ELR (cell line): ENCODE data around the gene FDPS.

ENCODE experiments used
- DNase-seq: peaks from one replicate; pipeline ENCODE4 v3.0.0-alpha.2; 2015; ENCODE audit warnings: low read depth

The FDPS gene

DNA sequence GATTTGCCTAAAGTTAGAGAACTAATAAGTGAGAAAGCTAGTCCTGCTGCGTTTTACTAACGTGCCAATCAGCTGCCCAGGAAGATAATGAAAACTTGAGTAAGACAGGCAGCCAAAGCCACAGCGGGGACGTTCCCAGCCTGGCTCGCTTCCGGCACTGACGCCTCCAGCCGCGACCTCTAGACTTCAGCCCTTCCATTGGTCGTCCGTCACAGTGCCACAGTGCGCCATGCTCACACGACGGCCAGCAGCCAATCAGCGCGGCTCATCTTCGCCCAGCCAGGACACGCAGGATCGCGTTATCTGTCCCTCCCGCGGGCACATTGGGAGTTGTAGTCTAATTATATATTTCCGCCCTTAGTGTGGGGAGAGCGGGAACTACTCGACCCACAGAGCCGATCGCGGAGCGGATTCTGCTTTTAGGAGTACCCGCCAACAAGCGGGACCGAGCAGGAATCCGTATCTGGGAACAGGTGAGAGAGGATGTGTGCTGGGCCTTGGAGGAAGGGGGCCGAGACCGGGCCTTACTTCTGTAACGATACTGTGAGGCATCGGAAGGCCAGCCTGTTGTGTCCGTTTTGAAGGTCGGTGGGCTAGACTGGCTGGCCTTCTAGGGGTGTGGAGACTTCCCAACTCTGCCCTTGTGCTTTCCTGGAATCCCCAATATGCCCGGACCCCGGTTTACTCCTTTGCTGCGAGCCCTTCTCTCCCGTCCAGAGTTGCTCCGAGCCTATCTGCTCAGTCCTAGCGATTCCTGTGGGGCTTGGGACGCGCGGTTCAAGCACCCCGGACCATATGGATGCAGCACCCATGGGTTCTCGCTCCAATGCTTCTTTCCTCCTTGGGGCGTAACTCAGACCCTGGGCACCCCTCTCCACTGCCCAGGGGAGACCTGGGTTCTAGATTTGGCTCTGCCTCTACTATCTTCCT lies at the start of gene FDPS:
TSS of gene FDPS (plus strand) at position 374 of the 930 bp plus-strand sequence. CDS start 924 bp downstream, outside the sequence.
- peak; percentile 98 for DNase-seq

- DNase-seq, result no peak
These were observed 48.4 kb upstream of the FDPS start for GRCh38 chr1:155260276-155260675.

- peak; percentile 46 for DNase-seq
These were observed 47.2 kb upstream of the FDPS start for GRCh38 chr1:155261493-155261851.

GRCh38 chr1:155261852-155262673 lies 46.6 kb upstream of the FDPS start, which contains the start of gene SCAMP3:
SCAMP3 (minus strand) TSS chr1:155262360; CDS start chr1:155262151, 209 bp downstream.
- peak; percentile 99 for DNase-seq

- DNase-seq, result no peak
These were observed 45.6 kb upstream of the FDPS start for GRCh38 chr1:155263067-155263466.

DNA sequence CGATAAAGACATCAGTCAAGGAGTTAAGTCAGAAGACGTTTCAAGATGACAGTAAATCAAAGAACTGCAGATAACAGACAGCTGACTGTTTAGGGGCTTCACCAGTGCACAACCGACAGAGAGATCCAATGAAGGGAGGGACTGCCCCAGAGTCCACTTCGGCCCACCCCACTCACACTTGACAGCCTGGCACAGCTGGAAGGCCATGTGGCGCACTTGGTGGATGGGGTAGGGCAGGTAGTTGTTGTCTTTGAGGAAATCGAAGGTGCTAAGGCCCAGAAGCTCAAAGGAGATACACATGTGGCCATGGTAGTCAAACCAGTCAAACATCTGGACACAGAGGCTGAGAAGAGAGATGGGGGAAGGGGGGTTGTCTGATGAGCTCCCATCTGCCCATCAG lies 42.1 kb upstream of the FDPS start:
- DNase-seq, result no peak

- DNase-seq, result no peak
These were observed 41.3 kb upstream of the FDPS start for GRCh38 chr1:155267373-155267772.

DNA sequence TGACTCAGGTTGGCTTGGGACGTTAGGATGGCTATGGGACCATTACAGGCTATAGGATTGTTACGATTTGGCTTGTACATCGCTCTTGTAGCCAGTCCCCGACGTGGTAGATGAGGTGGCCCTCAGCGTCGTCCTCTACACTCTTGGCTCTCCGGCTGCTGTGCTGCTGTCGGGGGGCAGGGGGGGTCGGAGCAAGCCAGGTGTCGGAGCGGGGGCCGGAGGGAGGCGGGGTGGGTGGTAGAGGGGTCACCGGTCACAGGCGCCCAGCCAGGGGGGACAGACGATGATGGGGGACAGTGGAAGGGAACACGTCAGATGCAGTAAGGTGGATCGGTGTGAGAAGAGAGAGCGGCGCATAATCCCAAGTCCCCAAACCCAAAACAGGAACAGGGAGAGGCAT lies 40.0 kb upstream of the FDPS start:
- no peak for DNase-seq

DNA sequence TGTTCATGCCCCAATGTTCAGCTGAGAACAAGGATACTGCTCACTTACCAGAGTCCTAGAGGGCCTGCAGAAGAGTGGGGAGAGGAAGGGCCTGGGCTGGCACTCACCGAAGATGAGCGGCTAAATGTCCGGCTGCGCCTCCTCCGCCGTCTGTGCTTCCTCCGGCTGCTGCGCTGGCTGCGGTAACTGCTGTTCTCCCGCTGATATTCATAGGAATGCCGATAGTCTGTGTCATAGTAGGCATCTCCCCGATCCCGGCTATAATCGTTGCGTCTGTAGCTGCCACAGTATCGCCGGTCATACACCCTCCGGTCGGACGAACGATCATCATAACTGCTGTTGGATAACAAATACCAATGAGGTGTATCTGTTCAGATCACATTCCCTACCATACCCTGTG lies 39.3 kb upstream of the FDPS start:
- DNase-seq, result no peak

- DNase-seq, result peak; percentile 74
These were observed 36.0 kb upstream of the FDPS start for GRCh38 chr1:155272466-155273342.

DNA sequence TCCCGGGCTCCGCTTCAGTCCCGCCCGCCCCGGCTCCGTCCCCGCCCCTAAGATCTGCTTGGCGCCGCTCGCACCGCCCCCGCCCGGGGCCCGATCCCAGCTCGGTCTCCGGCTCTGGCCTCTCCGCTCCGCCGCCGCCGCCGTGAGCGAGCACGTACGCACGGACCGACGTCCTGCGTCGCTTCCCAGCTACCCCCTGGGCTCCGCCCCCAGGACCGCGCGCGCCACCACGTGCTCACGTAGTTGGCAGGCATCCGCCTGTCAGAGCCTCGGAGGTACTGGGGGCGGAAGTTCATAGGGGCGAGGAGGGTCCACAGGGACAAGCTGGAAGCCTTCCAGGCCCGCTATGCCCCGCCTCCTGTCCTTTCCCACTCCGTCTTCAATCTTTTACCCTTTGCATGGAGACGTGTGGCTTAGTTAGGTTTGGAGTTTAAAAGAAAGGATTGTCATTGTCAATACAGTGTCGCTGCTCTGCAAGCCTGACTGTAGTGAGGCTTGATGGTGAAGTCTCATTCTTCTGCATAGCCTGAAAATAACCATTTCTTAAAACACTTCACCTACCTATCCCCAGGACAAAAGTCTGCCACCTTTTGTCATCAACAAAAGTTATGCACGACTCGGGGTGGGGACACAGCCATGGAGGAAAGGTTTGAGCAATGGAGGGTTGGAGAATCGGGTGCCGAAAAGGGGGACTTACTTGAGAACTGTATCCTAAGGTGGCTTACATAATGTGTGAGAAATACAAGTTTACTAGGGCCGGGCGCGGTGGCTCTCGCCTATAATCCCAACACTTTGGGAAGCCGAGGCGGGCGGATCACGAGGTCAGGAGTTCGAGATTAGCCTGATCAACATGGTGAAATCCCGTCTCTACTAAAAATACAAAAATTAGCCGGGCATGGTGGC lies 35.1 kb upstream of the FDPS start, which contains the start of gene CLK2:
TSS of gene CLK2 (minus strand) at position 162 of the 903 bp plus-strand sequence. CDS start 2,527 bp downstream, outside the sequence.
- peak; percentile 95 for DNase-seq

GRCh38 chr1:155277070-155277901 lies 31.4 kb upstream of the FDPS start, which contains the start of gene HCN3:
HCN3 (plus strand) TSS chr1:155277463; CDS start chr1:155277591, 128 bp downstream.
- DNase-seq, result peak; percentile 98

DNA sequence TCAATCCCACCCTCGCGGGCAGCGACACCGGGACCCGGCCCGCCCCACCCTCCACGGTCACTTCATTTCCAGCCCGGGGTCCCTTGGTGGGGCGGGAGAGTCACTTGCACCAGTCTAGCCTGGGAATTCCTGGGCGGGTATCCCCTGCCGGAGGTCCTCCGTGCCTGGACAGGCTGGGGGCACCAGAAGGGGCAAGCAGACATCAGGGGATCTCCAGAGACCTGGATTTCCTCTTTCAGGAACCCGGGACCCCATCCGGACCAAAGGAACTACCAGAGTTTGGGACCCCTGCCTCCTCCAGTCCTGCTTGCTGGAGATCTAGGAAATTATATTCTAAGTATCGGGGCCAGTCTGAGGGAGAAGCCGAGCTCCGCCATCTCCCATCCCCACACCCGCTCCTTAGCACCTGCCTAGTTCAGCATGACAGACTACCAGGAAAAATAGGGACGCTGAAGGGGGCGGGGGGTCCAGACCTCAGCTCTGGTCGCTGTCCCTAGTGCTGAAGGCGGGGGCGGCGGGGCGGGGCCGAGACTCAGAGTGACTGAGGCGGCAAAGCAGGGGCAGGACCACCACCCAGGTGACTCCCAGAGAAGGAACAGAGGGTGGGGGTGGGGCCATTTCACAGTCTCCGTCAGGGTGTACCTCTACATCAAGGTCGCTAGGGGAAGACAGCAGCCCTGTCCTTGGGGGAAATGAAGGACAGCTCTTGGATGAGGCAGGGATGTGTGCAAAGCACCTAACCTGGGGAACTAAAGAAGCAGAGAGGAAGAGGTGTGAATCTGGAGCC lies 30.6 kb upstream of the FDPS start:
- peak; percentile 59 for DNase-seq

DNA sequence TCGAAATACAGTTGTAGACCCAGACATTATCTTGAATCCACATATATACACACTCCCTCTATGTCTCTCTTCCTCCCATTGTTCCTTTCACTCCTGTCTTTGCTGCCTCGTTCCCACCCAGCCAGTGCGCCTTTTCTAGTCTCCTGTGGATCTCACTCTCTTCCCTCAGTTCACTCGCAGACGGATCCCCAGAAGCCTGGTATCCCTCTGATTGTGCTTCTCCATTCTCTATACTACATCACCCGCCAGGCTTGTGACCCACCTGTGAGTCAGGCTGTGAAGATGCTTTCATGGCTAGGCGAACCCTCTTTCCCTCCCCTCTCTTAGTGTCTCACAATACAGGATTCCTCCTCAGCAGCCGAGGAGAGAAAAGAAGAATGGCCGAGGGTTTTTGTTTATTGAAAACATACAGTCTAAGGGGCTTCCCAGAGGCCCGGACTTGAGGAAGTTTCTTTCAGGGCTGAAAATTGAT lies 29.9 kb upstream of the FDPS start:
- DNase-seq, result peak; percentile 73

DNA sequence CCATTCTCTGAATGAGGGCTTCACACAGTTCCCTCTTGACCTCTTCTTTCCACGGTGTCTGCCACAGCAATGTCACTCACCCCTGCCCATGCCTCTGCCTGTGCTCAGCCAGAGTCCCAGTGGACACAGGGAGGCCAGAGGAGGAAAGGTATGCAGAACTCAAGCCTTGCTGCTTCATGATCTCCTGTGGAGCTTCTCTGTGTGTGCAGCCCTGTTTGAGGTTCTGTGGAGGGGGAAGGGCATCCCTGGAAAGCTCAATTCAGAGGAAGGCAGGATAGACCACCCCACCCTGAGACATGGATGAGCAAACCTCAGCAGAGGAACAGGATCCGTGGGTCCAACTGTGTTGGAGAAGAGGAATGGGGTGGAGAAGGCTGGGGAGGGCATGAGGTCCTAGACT lies 29.4 kb upstream of the FDPS start:
- DNase-seq, result no peak

GRCh38 chr1:155282488-155283091 lies 26.1 kb upstream of the FDPS start:
- no peak for DNase-seq

- DNase-seq, result no peak
These were observed 24.2 kb upstream of the FDPS start for GRCh38 chr1:155284476-155284875.

DNA sequence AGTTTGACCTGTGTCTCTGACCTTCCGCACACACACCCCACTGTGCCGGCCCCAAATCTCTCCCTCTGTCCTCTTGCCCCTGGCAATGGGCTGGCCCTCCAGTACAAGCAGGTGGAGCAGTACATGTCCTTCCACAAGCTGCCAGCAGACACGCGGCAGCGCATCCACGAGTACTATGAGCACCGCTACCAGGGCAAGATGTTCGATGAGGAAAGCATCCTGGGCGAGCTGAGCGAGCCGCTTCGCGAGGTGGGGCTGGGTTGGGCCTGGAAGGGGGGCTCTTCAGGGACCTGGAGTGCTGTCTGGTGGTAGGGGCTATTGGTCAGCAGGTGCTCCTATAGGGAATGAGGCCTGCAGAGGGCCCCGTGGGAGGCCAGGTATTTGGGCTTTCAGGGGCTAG lies 23.6 kb upstream of the FDPS start:
- no peak for DNase-seq
